ACC112 (cell line): ENCODE results near the gene PRRT2.

Experiments used
- H2AFZ ChIP-seq: fragments of 200-600 bp; sonication (generic); one replicate; pipeline ENCODE4 v1.6.0; 2017; ENCODE audit warnings: antibody characterized with exemption, low read length; ENCODE audit not compliant: unreplicated experiment
- H3K27ac ChIP-seq: fragments of 200-600 bp; sonication (generic); 2 replicates; pipeline ENCODE4 v1.5.1; 2014; ENCODE audit warnings: low read depth, mild to moderate bottlenecking, antibody characterized with exemption, low read length, moderate library complexity
- H3K27me3 ChIP-seq: fragments of 200-600 bp; sonication (generic); 2 replicates; pipeline ENCODE4 v1.6.1; 2014; ENCODE audit warnings: mild to moderate bottlenecking, antibody characterized with exemption, low read length, moderate library complexity, mixed read lengths; ENCODE audit not compliant: insufficient read depth
- H3K36me3 ChIP-seq: fragments of 200-600 bp; sonication (generic); 2 replicates; pipeline ENCODE4 v1.6.1; 2016; ENCODE audit warnings: mild to moderate bottlenecking, antibody characterized with exemption, low read length, moderate library complexity, mixed read lengths; ENCODE audit not compliant: insufficient read depth
- H3K4me1 ChIP-seq: fragments of 200-600 bp; sonication (generic); one replicate; pipeline ENCODE4 v1.6.1; 2016; ENCODE audit warnings: low read length, mixed read lengths; ENCODE audit not compliant: insufficient read depth, unreplicated experiment, control insufficient read depth
- H3K4me3 ChIP-seq: fragments of 200-600 bp; sonication (generic); 2 replicates; pipeline ENCODE4 v1.5.1; 2014; ENCODE audit warnings: mild to moderate bottlenecking, low read depth, low read length
- H3K79me2 ChIP-seq: fragments of 200-600 bp; sonication (generic); one replicate; pipeline ENCODE4 v1.6.0; 2016; ENCODE audit warnings: low read length; ENCODE audit not compliant: control insufficient read depth, unreplicated experiment, insufficient read depth

Gene PRRT2

GRCh38 chr16:29840240-29840639 lies 28.2 kb downstream of the PRRT2 start:
- Histone ChIP-seq H3K36me3 (peaks cover 22% of the 10 kb centered on the region), H3K4me3 (no peak overlapping the region), H3K79me2 (no peaks in the 10 kb centered on the region), H3K27me3 (no peaks in the 10 kb centered on the region), H3K4me1 (no peaks in the 10 kb centered on the region), H3K27ac (no peak overlapping the region), H2AFZ (no peak overlapping the region)

- Histone ChIP-seq H3K27me3 (no peaks in the 10 kb centered on the region), H3K4me3 (no peak overlapping the region), H3K79me2 (no peaks in the 10 kb centered on the region), H2AFZ (no peak overlapping the region), H3K4me1 (no peaks in the 10 kb centered on the region), H3K27ac (no peak overlapping the region), H3K36me3 (peaks cover 19% of the 10 kb centered on the region)
These were observed 29.6 kb downstream of the PRRT2 start for GRCh38 chr16:29841631-29842030.

GRCh38 chr16:29842732-29843346 lies 30.8 kb downstream of the PRRT2 start:
- Histone ChIP-seq H3K27me3 (no peaks in the 10 kb centered on the region), H3K4me3 (no peak overlapping the region), H3K79me2 (no peaks in the 10 kb centered on the region), H3K4me1 (no peaks in the 10 kb centered on the region), H3K27ac (no peak overlapping the region), H2AFZ (no peak overlapping the region), H3K36me3 (peaks cover 21% of the 10 kb centered on the region; the same call in 1 of the 2 replicates)

- no peaks in the 10 kb centered on the region for H3K27me3 ChIP-seq
- no peaks in the 10 kb centered on the region for H3K79me2 ChIP-seq
- peaks cover 21% of the 10 kb centered on the region; the same call in 1 of the 2 replicates for H3K36me3 ChIP-seq
- no peak overlapping the region for H3K4me3 ChIP-seq
- no peaks in the 10 kb centered on the region for H3K4me1 ChIP-seq
- H3K27ac ChIP-seq = no peak overlapping the region
- H2AFZ ChIP-seq = no peak overlapping the region
These were observed 31.9 kb downstream of the PRRT2 start for GRCh38 chr16:29843931-29844330.

GRCh38 chr16:29844575-29845331 lies 32.8 kb downstream of the PRRT2 start:
- H3K27ac ChIP-seq = no peak overlapping the region
- no peaks in the 10 kb centered on the region for H3K4me1 ChIP-seq
- H3K36me3 ChIP-seq = peaks cover 22% of the 10 kb centered on the region; the same call in 1 of the 2 replicates
- H3K79me2 ChIP-seq = no peaks in the 10 kb centered on the region
- H3K27me3 ChIP-seq = no peaks in the 10 kb centered on the region
- no peak overlapping the region for H3K4me3 ChIP-seq
- H2AFZ ChIP-seq = no peak overlapping the region

GRCh38 chr16:29845656-29846055 lies 33.7 kb downstream of the PRRT2 start:
- Histone ChIP-seq H3K27me3 (no peaks in the 10 kb centered on the region), H3K79me2 (no peaks in the 10 kb centered on the region), H3K36me3 (peaks cover 15% of the 10 kb centered on the region; the same call in 1 of the 2 replicates), H3K27ac (no peak overlapping the region), H3K4me1 (no peaks in the 10 kb centered on the region), H2AFZ (no peak overlapping the region), H3K4me3 (no peak overlapping the region)

- Histone ChIP-seq H3K36me3 (peaks cover 15% of the 10 kb centered on the region; the same call in 1 of the 2 replicates), H3K27me3 (no peaks in the 10 kb centered on the region), H3K79me2 (no peaks in the 10 kb centered on the region), H2AFZ (no peak overlapping the region), H3K4me1 (no peaks in the 10 kb centered on the region), H3K4me3 (no peak overlapping the region), H3K27ac (no peak overlapping the region)
These were observed 36.7 kb downstream of the PRRT2 start for GRCh38 chr16:29848420-29849297.

GRCh38 chr16:29849505-29849904 lies 37.5 kb downstream of the PRRT2 start:
- H3K36me3 ChIP-seq = peaks cover 15% of the 10 kb centered on the region; the same call in 1 of the 2 replicates
- H3K27ac ChIP-seq = no peak overlapping the region
- no peaks in the 10 kb centered on the region for H3K4me1 ChIP-seq
- H3K4me3 ChIP-seq = no peak overlapping the region
- no peak overlapping the region for H2AFZ ChIP-seq
- no peaks in the 10 kb centered on the region for H3K79me2 ChIP-seq
- H3K27me3 ChIP-seq = no peaks in the 10 kb centered on the region

GRCh38 chr16:29850998-29851397 lies 39.0 kb downstream of the PRRT2 start:
- Histone ChIP-seq H3K4me3 (no peak overlapping the region), H2AFZ (no peak overlapping the region), H3K36me3 (peaks cover 15% of the 10 kb centered on the region; the same call in 1 of the 2 replicates), H3K27ac (no peak overlapping the region), H3K27me3 (no peaks in the 10 kb centered on the region), H3K4me1 (no peaks in the 10 kb centered on the region), H3K79me2 (no peaks in the 10 kb centered on the region)

- no peak overlapping the region for H2AFZ ChIP-seq
- no peak overlapping the region for H3K27ac ChIP-seq
- no peaks in the 10 kb centered on the region for H3K27me3 ChIP-seq
- no peak overlapping the region for H3K4me3 ChIP-seq
- 0 out of 2 replicates have a peak, but pooled peaks cover 6% of the 10 kb centered on the region for H3K36me3 ChIP-seq
- H3K4me1 ChIP-seq = peaks cover 13% of the 10 kb centered on the region
- no peaks in the 10 kb centered on the region for H3K79me2 ChIP-seq
These were observed 40.7 kb downstream of the PRRT2 start for GRCh38 chr16:29852654-29853053.
